NCI-H345 (cell line): Measurements from ENCODE around the gene TTC16.
A peak's percentile ranks its signal among the peaks of the same experiment; 100 is the strongest.

Experiments used
- DNase-seq: peaks from one replicate; lab custom pipeline; 2025; lab: John Stamatoyannopoulos, UW

The TTC16 gene

GRCh38 chr9:127715470-127716337, at the start of gene TTC16, which contains the start of gene PTRH1:
TSS of gene TTC16 (plus strand) at chr9:127716079. CDS start at chr9:127716146, 67 bp downstream.
TSS of gene PTRH1 (minus strand) at chr9:127715663. CDS start at chr9:127715639, 24 bp downstream.
- peak; percentile 95 for DNase-seq

GRCh38 chr9:127667127-127667844, 48.6 kb upstream of the TTC16 start:
- no peak for DNase-seq

GRCh38 chr9:127667906-127668305, 48.0 kb upstream of the TTC16 start:
- no peak for DNase-seq

- no peak for DNase-seq
These were observed 42.6 kb upstream of the TTC16 start for GRCh38 chr9:127673234-127673633.

- no peak for DNase-seq
These were observed 39.2 kb upstream of the TTC16 start for GRCh38 chr9:127676638-127677037.

GRCh38 chr9:127679506-127679905, 36.4 kb upstream of the TTC16 start:
- DNase-seq = no peak

- DNase-seq = no peak
These were observed 35.7 kb upstream of the TTC16 start for GRCh38 chr9:127680226-127680625.

GRCh38 chr9:127680846-127681245, 35.0 kb upstream of the TTC16 start:
- DNase-seq = no peak

GRCh38 chr9:127682351-127683136, 33.3 kb upstream of the TTC16 start:
- DNase-seq = no peak

GRCh38 chr9:127683723-127684122, 32.2 kb upstream of the TTC16 start:
- no peak for DNase-seq

GRCh38 chr9:127684576-127684975, 31.3 kb upstream of the TTC16 start:
- DNase-seq = no peak

GRCh38 chr9:127686461-127687393, 29.2 kb upstream of the TTC16 start:
- no peak for DNase-seq

GRCh38 chr9:127689329-127690000, 26.4 kb upstream of the TTC16 start:
- DNase-seq = no peak

GRCh38 chr9:127690735-127691134, 25.1 kb upstream of the TTC16 start:
- no peak for DNase-seq

GRCh38 chr9:127692071-127692470, 23.8 kb upstream of the TTC16 start:
- DNase-seq = no peak

- no peak for DNase-seq
These were observed 22.7 kb upstream of the TTC16 start for GRCh38 chr9:127693143-127693542.

- no peak for DNase-seq
These were observed 22.2 kb upstream of the TTC16 start for GRCh38 chr9:127693697-127694096.

GRCh38 chr9:127694890-127695720, 20.8 kb upstream of the TTC16 start:
- no peak for DNase-seq

- DNase-seq = no peak
These were observed 18.3 kb upstream of the TTC16 start for GRCh38 chr9:127697575-127697974.

GRCh38 chr9:127698386-127698785, 17.5 kb upstream of the TTC16 start:
- DNase-seq = no peak
